H1 (cell line): ENCODE measurements around the gene GAS2L1.

Experiments used
- ATF3 ChIP-seq: IDR thresholded peaks from 2 replicates; pipeline ENCODE4 v1.6.1; 2011; ENCODE audit warnings: low read depth, mild to moderate bottlenecking, low read length; ENCODE audit not compliant: insufficient read depth
- CTCF ChIP-seq, 3 experiments: IDR thresholded peaks; 1 replicate in 2 of 3; 2 replicates in 1 of 3; pipeline versions ENCODE4 v1.5.1 to v1.6.1; 2011; ENCODE audit warnings: low read length in 3 of 3, mild to moderate bottlenecking in 3 of 3, inconsistent platforms in 2 of 3, low read depth in 1 of 3, moderate library complexity in 1 of 3; ENCODE audit not compliant: insufficient read depth in 1 of 3; ENCODE audit errors: control extremely low read depth in 1 of 3
- EP300 ChIP-seq, 2 experiments: IDR thresholded peaks; 1 replicate in 1 of 2; 2 replicates in 1 of 2; pipeline ENCODE4 v1.6.1; 2011 to 2012; ENCODE audit warnings: low read depth in 2 of 2, low read length in 2 of 2, mild to moderate bottlenecking in 2 of 2, borderline replicate concordance in 1 of 2, inconsistent platforms in 1 of 2, moderate library complexity in 1 of 2
- GABPA ChIP-seq: IDR thresholded peaks from 2 replicates; pipeline ENCODE4 v1.6.1; 2011; ENCODE audit warnings: mild to moderate bottlenecking, low read length, moderate library complexity, borderline replicate concordance; ENCODE audit not compliant: insufficient read depth
- MAX ChIP-seq: IDR thresholded peaks from 2 replicates; pipeline ENCODE4 v1.6.1; 2012; ENCODE audit warnings: inconsistent platforms
- NRF1 ChIP-seq: IDR thresholded peaks from 2 replicates; pipeline ENCODE4 v1.6.1; 2011; ENCODE audit warnings: mild to moderate bottlenecking, low read depth, low read length, improper control_type of control experiment
- PHF8 ChIP-seq: fragments of 200-600 bp; sonication (generic); conservative IDR thresholded peaks from 2 replicates; pipeline ENCODE4 v1.7.1; 2012; ENCODE audit warnings: low read depth, mild to moderate bottlenecking, inconsistent platforms, low read length, moderate library complexity
- POLR2A ChIP-seq, 2 experiments: IDR thresholded peaks; 1 replicate in 1 of 2; 2 replicates in 1 of 2; pipeline ENCODE4 v1.6.1; 2011; ENCODE audit warnings: low read depth in 2 of 2, low read length in 2 of 2, mild to moderate bottlenecking in 2 of 2; ENCODE audit errors: control extremely low read depth in 1 of 2
- TEAD4 ChIP-seq: IDR thresholded peaks from 2 replicates; pipeline ENCODE4 v1.6.1; 2012; ENCODE audit warnings: low read depth, low read length, inconsistent platforms, mixed read lengths
- YY1 ChIP-seq: IDR thresholded peaks from 2 replicates; pipeline ENCODE4 v1.6.1; 2011; ENCODE audit warnings: low read depth, mild to moderate bottlenecking, low read length

- TF ChIP-seq CTCF (IDR thresholded peaks at IDR 0.05; ENCODE audit: control extremely low read depth in 1 of 3, insufficient read depth in 1 of 3, low read depth in 1 of 3, low read length in 3 of 3), result no peak
- TF ChIP-seq POLR2A (IDR thresholded peaks at IDR 0.05; ENCODE audit: control extremely low read depth in 1 of 2, low read depth in 2 of 2, low read length in 2 of 2), result no peak
- TF ChIP-seq TEAD4, result no peak
- no peak for TF ChIP-seq YY1
- TF ChIP-seq GABPA, result no peak
- TF ChIP-seq MAX, result no peak
- no peak for TF ChIP-seq NRF1
- no peak for TF ChIP-seq PHF8
- TF ChIP-seq EP300 (IDR thresholded peaks at IDR 0.05; ENCODE audit: borderline replicate concordance in 1 of 2, low read depth in 2 of 2, low read length in 2 of 2), result no peak
- TF ChIP-seq ATF3, result no peak
Observed at GRCh38 chr22:29308148-29308790, 1.8 kb downstream of the GAS2L1 start.
